ENCODE results near the gene DDX53. TPM values are rescaled to one million over a fixed set of nuclear protein-coding genes. Genes with fewer than 3 reads are reported as not detected.

DDX53 gene
- total RNA-seq, 1 experiment from 2014 or later: not detected

DNA sequence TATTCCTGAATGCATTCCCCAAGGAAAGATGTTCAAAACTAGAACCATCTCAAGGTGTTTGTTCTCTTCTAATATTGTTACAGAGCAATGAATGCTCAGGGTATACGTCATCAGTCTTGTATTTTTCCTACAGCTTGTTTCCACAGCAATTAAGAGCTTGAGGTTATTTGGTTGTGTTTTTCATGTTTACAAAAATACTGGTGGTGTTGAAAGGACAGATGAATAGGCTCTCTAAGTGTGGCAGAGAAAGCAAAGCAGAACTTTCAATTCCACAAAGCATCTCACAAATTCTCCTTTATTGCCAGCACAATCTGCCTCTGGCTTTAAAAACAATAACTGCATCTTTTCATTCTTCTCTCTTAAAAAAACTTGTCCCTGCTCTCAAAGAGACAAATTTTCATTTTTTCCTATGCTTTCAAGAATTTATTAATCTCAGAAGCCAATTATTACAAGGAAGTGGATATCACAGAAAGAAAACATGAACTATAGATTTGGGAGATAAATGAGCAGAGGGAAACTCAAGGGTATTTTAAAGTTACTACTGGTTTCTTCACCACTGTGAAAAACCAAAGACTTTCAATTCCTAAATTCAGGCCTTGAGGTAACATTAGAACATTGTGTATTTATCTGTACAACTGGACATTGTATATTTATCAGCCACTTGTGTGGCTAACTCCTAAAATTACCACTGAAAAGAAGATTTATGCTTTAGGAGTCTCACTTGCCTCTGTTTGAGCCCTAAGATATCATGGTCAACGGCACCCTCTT, 49.2 kb downstream of the DDX53 start:
- no peak for DNase-seq (ENCODE audit: low read depth)

GRCh38 chrX:23052324-23052723, 52.6 kb downstream of the DDX53 start:
- DNase-seq (ENCODE audit: low read depth): no peak
